ENCODE data around the gene PFDN1.

The PFDN1 gene

GRCh38 chr5:140299056-140299455 lies 3.8 kb downstream of the PFDN1 start:
- in situ Hi-C loops (cut with HindIII; ENCODE audit: low sequenced_read_pairs) = no loop called here

GRCh38 chr5:140298183-140298601 lies 4.7 kb downstream of the PFDN1 start:
- in situ Hi-C loops (cut with HindIII; ENCODE audit: low sequenced_read_pairs) = no loop called here

- in situ Hi-C loops (cut with HindIII; ENCODE audit: low sequenced_read_pairs) = no loop called here
Observed at GRCh38 chr5:140297283-140297682, 5.6 kb downstream of the PFDN1 start.

GRCh38 chr5:140296289-140296688 lies 6.6 kb downstream of the PFDN1 start:
- in situ Hi-C loops (cut with HindIII; ENCODE audit: low sequenced_read_pairs) = no loop called here

GRCh38 chr5:140295414-140295813 lies 7.5 kb downstream of the PFDN1 start:
- in situ Hi-C loops (cut with HindIII; ENCODE audit: low sequenced_read_pairs) = no loop called here

- in situ Hi-C loops (cut with HindIII; ENCODE audit: low sequenced_read_pairs) = no loop called here
Observed at GRCh38 chr5:140294753-140295152, 8.1 kb downstream of the PFDN1 start.

GRCh38 chr5:140293849-140294100 lies 9.1 kb downstream of the PFDN1 start:
- in situ Hi-C loops (cut with HindIII; ENCODE audit: low sequenced_read_pairs) = no loop called here

- in situ Hi-C loops (cut with HindIII; ENCODE audit: low sequenced_read_pairs) = no loop called here
Observed at GRCh38 chr5:140293091-140293848, 9.6 kb downstream of the PFDN1 start.

GRCh38 chr5:140292212-140293036 lies 10.5 kb downstream of the PFDN1 start:
- in situ Hi-C loops (cut with HindIII; ENCODE audit: low sequenced_read_pairs) = no loop called here

- in situ Hi-C loops (cut with HindIII; ENCODE audit: low sequenced_read_pairs) = no loop called here
Observed at GRCh38 chr5:140287801-140288521, 14.9 kb downstream of the PFDN1 start.

- in situ Hi-C loops (cut with HindIII; ENCODE audit: low sequenced_read_pairs) = no loop called here
Observed at GRCh38 chr5:140286424-140286823, 16.5 kb downstream of the PFDN1 start.

- in situ Hi-C loops (cut with HindIII; ENCODE audit: low sequenced_read_pairs) = no loop called here
Observed at GRCh38 chr5:140284013-140284412, 18.9 kb downstream of the PFDN1 start.

- in situ Hi-C loops (cut with HindIII; ENCODE audit: low sequenced_read_pairs) = no loop called here
Observed at GRCh38 chr5:140282266-140282665, 20.6 kb downstream of the PFDN1 start.

GRCh38 chr5:140275837-140276236 lies 27.1 kb downstream of the PFDN1 start:
- in situ Hi-C loops (cut with HindIII; ENCODE audit: low sequenced_read_pairs) = no loop called here

GRCh38 chr5:140273401-140273877 lies 29.5 kb downstream of the PFDN1 start:
- in situ Hi-C loops (cut with HindIII; ENCODE audit: low sequenced_read_pairs) = no loop called here

- in situ Hi-C loops (cut with HindIII; ENCODE audit: low sequenced_read_pairs) = no loop called here
Observed at GRCh38 chr5:140270008-140270407, 32.9 kb downstream of the PFDN1 start.

- in situ Hi-C loops (cut with HindIII; ENCODE audit: low sequenced_read_pairs) = no loop called here
Observed at GRCh38 chr5:140267559-140268018, 35.3 kb downstream of the PFDN1 start.

GRCh38 chr5:140267201-140267540 lies 35.7 kb downstream of the PFDN1 start:
- in situ Hi-C loops (cut with HindIII; ENCODE audit: low sequenced_read_pairs) = no loop called here

- in situ Hi-C loops (cut with HindIII; ENCODE audit: low sequenced_read_pairs) = no loop called here
Observed at GRCh38 chr5:140266471-140267200, 36.3 kb downstream of the PFDN1 start.

- in situ Hi-C loops (cut with HindIII; ENCODE audit: low sequenced_read_pairs) = no loop called here
Observed at GRCh38 chr5:140265845-140266244, 37.1 kb downstream of the PFDN1 start.

GRCh38 chr5:140262839-140263238 lies 40.1 kb downstream of the PFDN1 start:
- in situ Hi-C loops (cut with HindIII; ENCODE audit: low sequenced_read_pairs) = no loop called here

All from DLD1 (cell line).